IMR-90 (cell line): ENCODE results near the gene ATP1A1. TPM values are rescaled to one million over a fixed set of nuclear protein-coding genes. Genes with fewer than 3 reads are reported as not detected.

Experiments used
- ATAC-seq: fragments of 200-7000 bp; cut with Tn5 transposase; 2 replicates; pipeline ENCODE4 v1.9.1; 2020; ENCODE audit warnings: low read depth, mild to moderate bottlenecking, moderate library complexity
- BruUV-seq: library from RNA; stranded (reverse); fragments of 400-500 nt; replicated peaks from 2 replicates; lab custom pipeline; 2021; lab: Mats Ljungman, UMichigan
- CTCF ChIA-PET: fragments of 300-600 bp; formaldehyde crosslinking; extraction: SDS; loops from one replicate; lab custom pipeline; 2021; ENCODE audit warnings: antibody characterized with exemption; lab: Yijun Ruan, JAX
- POLR2A ChIA-PET: fragments of 300-600 bp; sonication (Branson Sonifier 250); formaldehyde crosslinking; loops from one replicate; lab custom pipeline; 2022; ENCODE audit warnings: antibody characterized with exemption; ENCODE audit not compliant: unreplicated experiment; lab: Charles Lee
- DNase-seq: peaks from one replicate; pipeline ENCODE4 v3.0.0; 2013
- H2AFZ ChIP-seq: replicated peaks from 2 replicates; pipeline ENCODE3; 2013; ENCODE audit warnings: low read length, mild to moderate bottlenecking; ENCODE audit not compliant: poor library complexity
- H2AK5ac ChIP-seq: 2 replicates; pipeline ENCODE4 v1.6.1; 2013; ENCODE audit warnings: low read depth, low read length, inconsistent platforms
- H2AK9ac ChIP-seq: replicated peaks from 2 replicates; pipeline ENCODE3; 2013; ENCODE audit warnings: mild to moderate bottlenecking, low read depth, low read length, moderate library complexity; ENCODE audit not compliant: poor library complexity
- H2BK120ac ChIP-seq: 2 replicates; pipeline ENCODE4 v1.6.1; 2013; ENCODE audit warnings: low read depth, low read length, inconsistent platforms
- H2BK15ac ChIP-seq: 3 replicates; pipeline ENCODE4 v1.6.1; 2013; ENCODE audit warnings: low read depth, low read length, inconsistent platforms
- H2BK20ac ChIP-seq: 2 replicates; pipeline ENCODE4 v1.6.1; 2013; ENCODE audit warnings: low read depth, mild to moderate bottlenecking, inconsistent platforms, low read length, moderate library complexity
- H2BK5ac ChIP-seq: 2 replicates; pipeline ENCODE4 v1.6.1; 2013; ENCODE audit warnings: mild to moderate bottlenecking, low read depth, low read length, inconsistent platforms; ENCODE audit not compliant: poor library complexity, severe bottlenecking
- H3K14ac ChIP-seq: replicated peaks from 2 replicates; pipeline ENCODE4 v1.6.1; 2013; ENCODE audit warnings: low read depth, low read length, inconsistent platforms
- H3K18ac ChIP-seq: 2 replicates; pipeline ENCODE4 v1.6.1; 2013; ENCODE audit warnings: low read depth, low read length, control low read depth
- H3K23ac ChIP-seq: 2 replicates; pipeline ENCODE4 v1.6.1; 2013; ENCODE audit warnings: low read depth, low read length, inconsistent platforms
- H3K27ac ChIP-seq: 2 replicates; pipeline ENCODE4 v1.5.1; 2013; ENCODE audit warnings: mild to moderate bottlenecking, control low read depth, low read length; ENCODE audit not compliant: insufficient read depth
- H3K27me3 ChIP-seq: 2 replicates; pipeline ENCODE4 v1.6.1; 2013; ENCODE audit warnings: low read length; ENCODE audit not compliant: control insufficient read depth, insufficient read depth
- H3K36me3 ChIP-seq: 2 replicates; pipeline ENCODE4 v1.6.1; 2013; ENCODE audit warnings: low read length, mixed read lengths; ENCODE audit not compliant: control insufficient read depth, insufficient read depth
- H3K4ac ChIP-seq: 2 replicates; pipeline ENCODE4 v1.6.1; 2013; ENCODE audit warnings: low read depth, low read length, inconsistent platforms
- H3K4me1 ChIP-seq: 2 replicates; pipeline ENCODE4 v1.6.1; 2013; ENCODE audit warnings: low read length, mixed read lengths; ENCODE audit not compliant: control insufficient read depth, insufficient read depth
- H3K4me2 ChIP-seq: 2 replicates; pipeline ENCODE4 v1.6.1; 2013; ENCODE audit warnings: low read depth, mild to moderate bottlenecking, control low read depth, low read length, moderate library complexity
- H3K4me3 ChIP-seq: 2 replicates; pipeline ENCODE4 v1.5.1; 2013; ENCODE audit warnings: low read depth, mild to moderate bottlenecking, control low read depth, low read length, moderate library complexity; ENCODE audit not compliant: insufficient read depth
- H3K56ac ChIP-seq: 2 replicates; pipeline ENCODE4 v1.6.1; 2013; ENCODE audit warnings: low read length, inconsistent platforms; ENCODE audit not compliant: insufficient read depth; ENCODE audit errors: extremely low read depth
- H3K79me1 ChIP-seq, 2 experiments: 2 replicates each; pipeline ENCODE4 v1.6.1; 2013; ENCODE audit warnings: low read length in 2 of 2, inconsistent platforms in 1 of 2, low read depth in 1 of 2
- H3K9ac ChIP-seq: 2 replicates; pipeline ENCODE4 v1.6.1; 2013; ENCODE audit warnings: low read depth, low read length, control low read depth
- H3K9me1 ChIP-seq: 2 replicates; pipeline ENCODE4 v1.6.1; 2013; ENCODE audit warnings: low read length, inconsistent platforms; ENCODE audit not compliant: insufficient read depth
- H3K9me3 ChIP-seq: 2 replicates; pipeline ENCODE4 v1.6.1; 2013; ENCODE audit warnings: low read length; ENCODE audit not compliant: control insufficient read depth, insufficient read depth
- H4K20me1 ChIP-seq: 2 replicates; pipeline ENCODE4 v1.6.1; 2013; ENCODE audit warnings: low read length, inconsistent platforms; ENCODE audit not compliant: insufficient read depth
- H4K5ac ChIP-seq: 2 replicates; pipeline ENCODE4 v1.6.1; 2013; ENCODE audit warnings: mild to moderate bottlenecking, low read depth, low read length, control low read depth
- H4K8ac ChIP-seq, 2 experiments: 2 replicates each; pipeline ENCODE4 v1.6.1; 2013; ENCODE audit warnings: low read depth in 2 of 2, low read length in 2 of 2, control low read depth in 1 of 2, inconsistent platforms in 1 of 2
- H4K91ac ChIP-seq: 2 replicates; pipeline ENCODE4 v1.6.1; 2013; ENCODE audit warnings: low read depth, low read length, inconsistent platforms; ENCODE audit not compliant: insufficient read depth
- BHLHE40 ChIP-seq: fragments of 150-350 bp; IDR thresholded peaks from 2 replicates; pipeline ENCODE4 v1.6.1; 2016; ENCODE audit warnings: mild to moderate bottlenecking, low read depth, low read length
- CEBPB ChIP-seq: IDR thresholded peaks from 2 replicates; pipeline ENCODE4 v1.6.1; 2012; ENCODE audit warnings: low read depth, low read length, improper control_type of control experiment
- CHD1 ChIP-seq: IDR thresholded peaks from 2 replicates; pipeline ENCODE4 v1.6.1; 2012; ENCODE audit warnings: low read depth, low read length, improper control_type of control experiment
- FOS ChIP-seq: fragments of 150-350 bp; IDR thresholded peaks from 2 replicates; pipeline ENCODE4 v1.6.1; 2016; ENCODE audit warnings: low read depth, low read length
- MAFK ChIP-seq: IDR thresholded peaks from 2 replicates; pipeline ENCODE4 v1.6.1; 2012; ENCODE audit warnings: low read depth, low read length, improper control_type of control experiment
- MAZ ChIP-seq: IDR thresholded peaks from 2 replicates; pipeline ENCODE4 v1.6.1; 2012; ENCODE audit warnings: low read depth, mild to moderate bottlenecking, low read length, improper control_type of control experiment, moderate library complexity, borderline replicate concordance
- MXI1 ChIP-seq: IDR thresholded peaks from 2 replicates; pipeline ENCODE4 v1.6.1; 2012; ENCODE audit warnings: low read depth, mild to moderate bottlenecking, low read length, moderate library complexity, borderline replicate concordance
- NFE2L2 ChIP-seq: fragments of 150-350 bp; IDR thresholded peaks from 2 replicates; pipeline ENCODE4 v1.6.1; 2016; ENCODE audit warnings: low read depth, mild to moderate bottlenecking, low read length
- POLR2A ChIP-seq: IDR thresholded peaks from 2 replicates; pipeline ENCODE4 v1.6.1; 2012; ENCODE audit warnings: mild to moderate bottlenecking, low read depth, low read length
- RAD21 ChIP-seq: IDR thresholded peaks from 2 replicates; pipeline ENCODE4 v1.6.1; 2012; ENCODE audit warnings: low read length, improper control_type of control experiment
- RCOR1 ChIP-seq: IDR thresholded peaks from 2 replicates; pipeline ENCODE4 v1.6.1; 2012; ENCODE audit warnings: mild to moderate bottlenecking, low read length, improper control_type of control experiment; ENCODE audit not compliant: insufficient replicate concordance
- RFX5 ChIP-seq: IDR thresholded peaks from 2 replicates; pipeline ENCODE4 v1.8.0; 2012; ENCODE audit warnings: low read depth, mild to moderate bottlenecking, low read length, moderate library complexity
- SMC3 ChIP-seq: fragments of 150-350 bp; IDR thresholded peaks from 2 replicates; pipeline ENCODE4 v1.6.1; 2016; ENCODE audit warnings: low read depth, mild to moderate bottlenecking, antibody characterized with exemption, low read length, moderate library complexity
- WGBS, 2 experiments: methylation state at CpG; one replicate each; pipeline versions ENCODE4 v1.1.5 to v1.1.7; 2013; ENCODE audit warnings: missing lambda C conversion rate in 2 of 2; ENCODE audit not compliant: insufficient read length in 1 of 2; ENCODE audit errors: extremely low coverage in 2 of 2; 5-methylcytosine and 5-hydroxymethylcytosine counted together
- dilution Hi-C: fragments of 300-500 bp; cut with HindIII; formaldehyde crosslinking; loops from one replicate; pipeline ENCODE4 v1.14.3; 2018; ENCODE audit warnings: low sequenced_read_pairs; ENCODE audit not compliant: unreplicated experiment
- in situ Hi-C: fragments of 300-500 bp; cut with MboI; formaldehyde crosslinking; loops from 3 replicates; pipeline ENCODE4 v1.14.3; 2019; ENCODE audit warnings: low sequenced_read_pairs, inconsistent platforms, mixed read lengths
- intact Hi-C: fragments of 100-400 bp; cut with micrococcal nuclease; formaldehyde crosslinking; loops from 2 replicates; pipeline ENCODE4 v1.10.0; 2022
- polyA plus RNA-seq, 3 experiments: library from polyadenylated mRNA; depleted of rRNA; stranded (reverse); fragments of >200 nt; gene quantifications; 2 replicates each; pipeline ENCODE4 v1.2.3, GENCODE V29; 2012; ENCODE audit warnings: low replicate concordance in 1 of 3
- total RNA-seq: library from RNA; depleted of rRNA; stranded (reverse); fragments of >200 nt; gene quantifications from 2 replicates; pipeline ENCODE4 v1.2.3, GENCODE V29; 2012
- TF ChIP-seq, protein P1 (sequence below): conservative IDR thresholded peaks from 2 replicates; pipeline ENCODE4 v1.5.1; 2012; ENCODE audit warnings: mild to moderate bottlenecking, low read depth, low read length, improper control_type of control experiment
- TF ChIP-seq, protein P2 (sequence below): fragments of 150-350 bp; IDR thresholded peaks from 2 replicates; pipeline ENCODE4 v1.6.1; 2016; ENCODE audit warnings: low read depth, mild to moderate bottlenecking, low read length, moderate library complexity, borderline replicate concordance
- TF ChIP-seq, protein P3 (sequence below): fragments of 150-350 bp; IDR thresholded peaks from 2 replicates; pipeline ENCODE4 v1.6.1; 2017; ENCODE audit warnings: mild to moderate bottlenecking, antibody characterized with exemption, low read length, low read depth

ATP1A1 gene
- total and polyA plus RNA-seq, 2 of the 4 experiments (the other 2 are of a cell fraction), result 116 to 125 TPM

DNA sequence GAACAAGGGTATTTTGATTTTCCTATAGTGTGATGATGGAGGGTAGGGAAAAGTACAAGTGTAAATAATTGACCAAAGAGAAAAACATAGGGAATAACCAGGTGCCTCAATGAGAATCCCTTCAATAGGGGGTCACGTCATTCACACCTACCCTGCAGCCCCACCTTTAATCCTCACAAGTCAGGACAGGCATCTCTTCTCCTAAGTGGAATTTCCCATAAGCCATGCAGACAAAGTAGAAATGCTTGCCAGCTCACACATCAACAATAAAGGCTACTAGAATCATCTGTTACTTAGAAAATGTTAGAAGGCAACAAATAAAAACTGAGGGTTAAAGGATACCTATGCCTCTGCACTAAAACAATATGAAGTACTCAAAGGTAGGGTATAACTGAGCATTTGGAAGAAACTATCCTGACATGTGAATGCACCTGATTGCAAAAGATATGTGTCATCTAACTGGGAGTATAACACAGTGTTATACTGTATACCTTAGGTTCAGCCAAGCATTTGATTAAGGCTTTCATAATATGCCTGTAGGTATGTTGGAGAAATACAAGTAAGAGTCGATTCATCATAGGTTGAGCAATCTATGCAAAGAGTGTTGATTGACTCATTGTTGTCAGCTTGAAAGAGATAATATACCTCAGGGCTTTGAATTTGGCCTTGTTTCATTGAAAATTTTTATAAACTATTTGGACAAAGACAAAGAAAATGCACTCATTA, 32.4 kb upstream of the ATP1A1 start:
- Histone ChIP-seq H3K27me3 (peaks cover 7% of the 10 kb centered on the region), H2BK15ac (no peak overlapping the region), H4K5ac (no peak overlapping the region), H3K9me1 (no peaks in the 10 kb centered on the region), H3K4me3 (no peak overlapping the region), H3K36me3 (no peaks in the 10 kb centered on the region), H3K4ac (no peak overlapping the region), H3K14ac (no peak overlapping the region), H2AFZ (no peak overlapping the region), H3K9ac (no peak overlapping the region), H3K79me1 (no peaks in the 10 kb centered on the region), H2BK5ac (no peak overlapping the region), H2AK5ac (no peak overlapping the region), H4K8ac (no peak overlapping the region), H2BK20ac (no peak overlapping the region), H3K4me2 (no peak overlapping the region), H4K91ac (no peak overlapping the region), H3K56ac (no peak overlapping the region), H4K20me1 (no peaks in the 10 kb centered on the region), H2BK120ac (no peak overlapping the region), H3K4me1 (no peaks in the 10 kb centered on the region), H3K27ac (no peak overlapping the region), H3K23ac (no peak overlapping the region), H2AK9ac (no peak overlapping the region), H3K9me3 (no peaks in the 10 kb centered on the region), H3K18ac (no peak overlapping the region)
- WGBS, 2 experiments, result no CpG with 5 or more reads among the region's 2 CpGs
- intact Hi-C loops (no loop called here), in situ Hi-C loops (no loop called here), dilution Hi-C loops (no loop called here)
- ATAC-seq (no peak), DNase-seq (no peak)
- TF ChIP-seq, protein P1, sequence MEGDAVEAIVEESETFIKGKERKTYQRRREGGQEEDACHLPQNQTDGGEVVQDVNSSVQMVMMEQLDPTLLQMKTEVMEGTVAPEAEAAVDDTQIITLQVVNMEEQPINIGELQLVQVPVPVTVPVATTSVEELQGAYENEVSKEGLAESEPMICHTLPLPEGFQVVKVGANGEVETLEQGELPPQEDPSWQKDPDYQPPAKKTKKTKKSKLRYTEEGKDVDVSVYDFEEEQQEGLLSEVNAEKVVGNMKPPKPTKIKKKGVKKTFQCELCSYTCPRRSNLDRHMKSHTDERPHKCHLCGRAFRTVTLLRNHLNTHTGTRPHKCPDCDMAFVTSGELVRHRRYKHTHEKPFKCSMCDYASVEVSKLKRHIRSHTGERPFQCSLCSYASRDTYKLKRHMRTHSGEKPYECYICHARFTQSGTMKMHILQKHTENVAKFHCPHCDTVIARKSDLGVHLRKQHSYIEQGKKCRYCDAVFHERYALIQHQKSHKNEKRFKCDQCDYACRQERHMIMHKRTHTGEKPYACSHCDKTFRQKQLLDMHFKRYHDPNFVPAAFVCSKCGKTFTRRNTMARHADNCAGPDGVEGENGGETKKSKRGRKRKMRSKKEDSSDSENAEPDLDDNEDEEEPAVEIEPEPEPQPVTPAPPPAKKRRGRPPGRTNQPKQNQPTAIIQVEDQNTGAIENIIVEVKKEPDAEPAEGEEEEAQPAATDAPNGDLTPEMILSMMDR, result no peak
- TF ChIP-seq RFX5 (no peak), POLR2A (no peak), CEBPB (no peak), MAZ (no peak), SMC3 (no peak), RAD21 (no peak), FOS (no peak), NFE2L2 (no peak), CHD1 (no peak), RCOR1 (no peak), MAFK (no peak), MXI1 (no peak), BHLHE40 (no peak)
- TF ChIP-seq, protein P2, sequence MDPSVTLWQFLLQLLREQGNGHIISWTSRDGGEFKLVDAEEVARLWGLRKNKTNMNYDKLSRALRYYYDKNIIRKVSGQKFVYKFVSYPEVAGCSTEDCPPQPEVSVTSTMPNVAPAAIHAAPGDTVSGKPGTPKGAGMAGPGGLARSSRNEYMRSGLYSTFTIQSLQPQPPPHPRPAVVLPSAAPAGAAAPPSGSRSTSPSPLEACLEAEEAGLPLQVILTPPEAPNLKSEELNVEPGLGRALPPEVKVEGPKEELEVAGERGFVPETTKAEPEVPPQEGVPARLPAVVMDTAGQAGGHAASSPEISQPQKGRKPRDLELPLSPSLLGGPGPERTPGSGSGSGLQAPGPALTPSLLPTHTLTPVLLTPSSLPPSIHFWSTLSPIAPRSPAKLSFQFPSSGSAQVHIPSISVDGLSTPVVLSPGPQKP, result no peak
- TF ChIP-seq, protein P3, sequence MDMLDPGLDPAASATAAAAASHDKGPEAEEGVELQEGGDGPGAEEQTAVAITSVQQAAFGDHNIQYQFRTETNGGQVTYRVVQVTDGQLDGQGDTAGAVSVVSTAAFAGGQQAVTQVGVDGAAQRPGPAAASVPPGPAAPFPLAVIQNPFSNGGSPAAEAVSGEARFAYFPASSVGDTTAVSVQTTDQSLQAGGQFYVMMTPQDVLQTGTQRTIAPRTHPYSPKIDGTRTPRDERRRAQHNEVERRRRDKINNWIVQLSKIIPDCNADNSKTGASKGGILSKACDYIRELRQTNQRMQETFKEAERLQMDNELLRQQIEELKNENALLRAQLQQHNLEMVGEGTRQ, result no peak
- BruUV-seq, result no TSS peak
- ChIA-PET CTCF (no interaction called here), POLR2A (no interaction called here)
